GM10847 (cell line): ENCODE measurements around the gene OR10H3.

Experiments
- POLR2A ChIP-seq: IDR thresholded peaks from 2 replicates; pipeline ENCODE4 v1.6.1; 2011; ENCODE audit not compliant: insufficient read length; ENCODE audit errors: extremely low read depth

The OR10H3 gene

GRCh38 chr19:15759962-15760565 is 22.3 kb downstream of the OR10H3 start:
- TF ChIP-seq POLR2A = no peak

- no peak for TF ChIP-seq POLR2A
Measured at GRCh38 chr19:15769586-15769985, 31.8 kb downstream of the OR10H3 start.

- TF ChIP-seq POLR2A = no peak
Measured at GRCh38 chr19:15775249-15775648, 37.5 kb downstream of the OR10H3 start.

GRCh38 chr19:15776264-15776663 is 38.5 kb downstream of the OR10H3 start:
- no peak for TF ChIP-seq POLR2A

GRCh38 chr19:15776991-15777970 is 39.5 kb downstream of the OR10H3 start:
- TF ChIP-seq POLR2A = no peak

GRCh38 chr19:15779756-15780476 is 42.1 kb downstream of the OR10H3 start:
- no peak for TF ChIP-seq POLR2A

- no peak for TF ChIP-seq POLR2A
Measured at GRCh38 chr19:15780610-15781418, 43.0 kb downstream of the OR10H3 start.

GRCh38 chr19:15781661-15782060 is 43.9 kb downstream of the OR10H3 start:
- TF ChIP-seq POLR2A = no peak

GRCh38 chr19:15782211-15782610 is 44.4 kb downstream of the OR10H3 start:
- TF ChIP-seq POLR2A = no peak

- no peak for TF ChIP-seq POLR2A
Measured at GRCh38 chr19:15787611-15788155, 49.9 kb downstream of the OR10H3 start, which contains the start of gene OR10H5. OR10H5 (plus strand) TSS chr19:15787661; CDS start chr19:15794049, 6,388 bp downstream.

- TF ChIP-seq POLR2A = no peak
Measured at GRCh38 chr19:15788594-15789270, 50.9 kb downstream of the OR10H3 start.

- no peak for TF ChIP-seq POLR2A
Measured at GRCh38 chr19:15790096-15790495, 52.3 kb downstream of the OR10H3 start.
